Mammary epithelial cell (primary cell): ENCODE measurements around the gene TSPAN18.

ENCODE experiments used
- CTCF ChIP-seq, 2 donors: IDR thresholded peaks in 1 of 2; conservative IDR thresholded peaks in 1 of 2; 2 replicates each; pipeline ENCODE4 v1.5.1; 2011 to 2012; ENCODE audit warnings: inconsistent platforms in 2 of 2, low read length in 2 of 2, mild to moderate bottlenecking in 2 of 2, control low read depth in 1 of 2, low read depth in 1 of 2; ENCODE audit not compliant: insufficient read depth in 1 of 2; ENCODE audit errors: extremely low read depth in 1 of 2
- EZH2 ChIP-seq: IDR thresholded peaks from 2 replicates; pipeline ENCODE4 v1.6.1; 2012; ENCODE audit warnings: low read length, inconsistent platforms, borderline replicate concordance

GRCh38 chr11:44790211-44790610 lies 63.4 kb downstream of the TSPAN18 start:
- TF ChIP-seq CTCF (conservative IDR thresholded peaks at IDR 0.05 in 1 of 2, IDR thresholded peaks at IDR 0.05 in 1 of 2; ENCODE audit: extremely low read depth in 1 of 2, insufficient read depth in 1 of 2, low read depth in 1 of 2, low read length in 2 of 2) (no peak), EZH2 (no peak)
